Measurements from ENCODE around the gene HOXC9.

Gene HOXC9

GRCh38 chr12:53977596-53978445 is 22.1 kb upstream of the HOXC9 start:
- Histone ChIP-seq H3K36me3 (ENCODE audit: insufficient read depth, low read length) (no peaks in the 10 kb centered on the region), H3K27ac (ENCODE audit: low read length) (no peak overlapping the region), H3K4me2 (ENCODE audit: insufficient read depth, low read length) (peak overlapping the region; percentile 34), H3K27me3 (ENCODE audit: insufficient read depth, low read length, poor library complexity) (peaks cover 53% of the 10 kb centered on the region), H4K20me1 (ENCODE audit: insufficient read depth, low read length) (no peaks in the 10 kb centered on the region), H3K4me3 (ENCODE audit: low read depth in 1 of 2, low read length in 2 of 2) (no peak overlapping the region), H3K9ac (ENCODE audit: low read depth, low read length) (no peak overlapping the region), H3K4me1 (ENCODE audit: insufficient read depth, low read length) (peaks cover 5% of the 10 kb centered on the region), H2AFZ (ENCODE audit: low read depth, low read length) (peak overlapping the region; percentile 21; the same call in 1 of the 2 replicates), H3K9me3 (ENCODE audit: insufficient read depth, low read length, severe bottlenecking) (no peaks in the 10 kb centered on the region), H3K79me2 (ENCODE audit: insufficient read depth, low read length) (no peaks in the 10 kb centered on the region)
- TF ChIP-seq EZH2 (IDR thresholded peaks at IDR 0.05; ENCODE audit: borderline replicate concordance, low read depth, low read length, severe bottlenecking) (no peak), CTCF (IDR thresholded peaks at IDR 0.05; ENCODE audit: borderline replicate concordance, extremely low read depth, low read length, poor library complexity, severe bottlenecking) (no peak)
- ATAC-seq (ENCODE audit: insufficient read depth, low read depth) (no peak), DNase-seq (no peak)

GRCh38 chr12:53978477-53979356 is 21.2 kb upstream of the HOXC9 start:
- TF ChIP-seq EZH2 (IDR thresholded peaks at IDR 0.05; ENCODE audit: borderline replicate concordance, low read depth, low read length, severe bottlenecking) (no peak), CTCF (IDR thresholded peaks at IDR 0.05; ENCODE audit: borderline replicate concordance, extremely low read depth, low read length, poor library complexity, severe bottlenecking) (no peak)
- H3K27ac ChIP-seq (ENCODE audit: low read length), result no peak overlapping the region
- ATAC-seq (ENCODE audit: insufficient read depth, low read depth) (no peak), DNase-seq (no peak)
- peaks cover 62% of the 10 kb centered on the region for H3K27me3 ChIP-seq (ENCODE audit: insufficient read depth, low read length, poor library complexity)
- no peaks in the 10 kb centered on the region for H3K9me3 ChIP-seq (ENCODE audit: insufficient read depth, low read length, severe bottlenecking)
- no peaks in the 10 kb centered on the region for H3K79me2 ChIP-seq (ENCODE audit: insufficient read depth, low read length)
- H4K20me1 ChIP-seq (ENCODE audit: insufficient read depth, low read length), result no peaks in the 10 kb centered on the region
- no peak overlapping the region for H2AFZ ChIP-seq (ENCODE audit: low read depth, low read length)
- H3K9ac ChIP-seq (ENCODE audit: low read depth, low read length), result no peak overlapping the region
- H3K4me1 ChIP-seq (ENCODE audit: insufficient read depth, low read length), result peaks cover 5% of the 10 kb centered on the region
- no peak overlapping the region for H3K4me2 ChIP-seq (ENCODE audit: insufficient read depth, low read length)
- no peak overlapping the region for H3K4me3 ChIP-seq (ENCODE audit: low read depth in 1 of 2, low read length in 2 of 2)
- H3K36me3 ChIP-seq (ENCODE audit: insufficient read depth, low read length), result no peaks in the 10 kb centered on the region

- H3K79me2 ChIP-seq (ENCODE audit: insufficient read depth, low read length), result no peaks in the 10 kb centered on the region
- peaks cover 5% of the 10 kb centered on the region for H3K4me1 ChIP-seq (ENCODE audit: insufficient read depth, low read length)
- H3K4me2 ChIP-seq (ENCODE audit: insufficient read depth, low read length), result no peak overlapping the region
- H3K27me3 ChIP-seq (ENCODE audit: insufficient read depth, low read length, poor library complexity), result peaks cover 66% of the 10 kb centered on the region
- DNase-seq (no peak), ATAC-seq (ENCODE audit: insufficient read depth, low read depth) (no peak)
- H3K9ac ChIP-seq (ENCODE audit: low read depth, low read length), result no peak overlapping the region
- no peak overlapping the region for H3K4me3 ChIP-seq (ENCODE audit: low read depth in 1 of 2, low read length in 2 of 2)
- TF ChIP-seq EZH2 (IDR thresholded peaks at IDR 0.05; ENCODE audit: borderline replicate concordance, low read depth, low read length, severe bottlenecking), result no peak
- H3K9me3 ChIP-seq (ENCODE audit: insufficient read depth, low read length, severe bottlenecking), result no peaks in the 10 kb centered on the region
- no peak overlapping the region for H2AFZ ChIP-seq (ENCODE audit: low read depth, low read length)
- H3K27ac ChIP-seq (ENCODE audit: low read length), result no peak overlapping the region
- H4K20me1 ChIP-seq (ENCODE audit: insufficient read depth, low read length), result no peaks in the 10 kb centered on the region
- no peaks in the 10 kb centered on the region for H3K36me3 ChIP-seq (ENCODE audit: insufficient read depth, low read length)
Measured at GRCh38 chr12:53980104-53980801, 19.7 kb upstream of the HOXC9 start.
